Measurements from ENCODE around the gene FARSB.

The FARSB gene

DNA sequence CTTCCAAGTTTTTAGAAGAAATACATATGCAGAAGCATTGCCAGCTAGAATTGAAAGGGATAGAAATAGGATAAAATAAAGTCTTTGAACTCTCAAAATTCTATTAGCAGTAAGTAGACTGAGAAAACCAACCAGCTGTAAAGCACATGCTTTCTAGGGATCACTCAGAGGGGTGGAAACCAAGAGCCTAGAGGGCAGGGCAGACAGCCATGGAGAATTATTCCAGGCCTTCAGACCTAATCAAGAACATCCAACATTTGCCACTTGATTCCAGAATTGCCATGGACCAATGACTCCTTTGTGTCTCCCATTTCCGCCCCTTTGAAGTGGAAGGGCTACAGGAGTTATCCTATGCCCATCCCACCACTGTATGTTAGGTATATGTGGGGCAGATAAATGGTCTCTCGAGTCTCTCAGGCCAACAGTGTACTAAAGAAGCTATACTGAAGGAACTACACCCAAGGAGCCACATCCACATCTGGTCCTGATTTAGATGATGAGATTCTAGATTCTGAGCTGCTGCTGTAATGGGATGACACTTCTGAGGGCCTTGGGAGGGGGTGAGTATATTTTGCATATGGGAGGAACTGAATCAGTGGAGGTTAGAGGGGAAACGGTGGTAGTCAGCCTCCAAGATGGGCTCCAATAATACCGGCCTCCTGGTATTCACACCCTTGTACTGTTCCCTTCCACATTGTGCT lies 4.0 kb downstream of the FARSB start:
- TF ChIP-seq EP300 (IDR thresholded peaks at IDR 0.05; ENCODE audit: borderline replicate concordance) (no peak), FOXM1 (IDR thresholded peaks at IDR 0.05; ENCODE audit: borderline replicate concordance, low read depth) (no peak), YY1 (IDR thresholded peaks at IDR 0.05; ENCODE audit: low read depth) (no peak), CREB1 (IDR thresholded peaks at IDR 0.05; ENCODE audit: low read depth) (no peak), CEBPB (IDR thresholded peaks at IDR 0.05) (no peak), ZBTB7A (IDR thresholded peaks at IDR 0.05; ENCODE audit: low read depth) (no peak), NFIC (IDR thresholded peaks at IDR 0.05) (no peak), TCF12 (IDR thresholded peaks at IDR 0.05; ENCODE audit: low read depth) (no peak), EGR1 (IDR thresholded peaks at IDR 0.05) (no peak)
- TF ChIP-seq, protein P1, sequence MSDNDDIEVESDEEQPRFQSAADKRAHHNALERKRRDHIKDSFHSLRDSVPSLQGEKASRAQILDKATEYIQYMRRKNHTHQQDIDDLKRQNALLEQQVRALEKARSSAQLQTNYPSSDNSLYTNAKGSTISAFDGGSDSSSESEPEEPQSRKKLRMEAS (IDR thresholded peaks at IDR 0.05), result no peak
- TF ChIP-seq, protein P2, sequence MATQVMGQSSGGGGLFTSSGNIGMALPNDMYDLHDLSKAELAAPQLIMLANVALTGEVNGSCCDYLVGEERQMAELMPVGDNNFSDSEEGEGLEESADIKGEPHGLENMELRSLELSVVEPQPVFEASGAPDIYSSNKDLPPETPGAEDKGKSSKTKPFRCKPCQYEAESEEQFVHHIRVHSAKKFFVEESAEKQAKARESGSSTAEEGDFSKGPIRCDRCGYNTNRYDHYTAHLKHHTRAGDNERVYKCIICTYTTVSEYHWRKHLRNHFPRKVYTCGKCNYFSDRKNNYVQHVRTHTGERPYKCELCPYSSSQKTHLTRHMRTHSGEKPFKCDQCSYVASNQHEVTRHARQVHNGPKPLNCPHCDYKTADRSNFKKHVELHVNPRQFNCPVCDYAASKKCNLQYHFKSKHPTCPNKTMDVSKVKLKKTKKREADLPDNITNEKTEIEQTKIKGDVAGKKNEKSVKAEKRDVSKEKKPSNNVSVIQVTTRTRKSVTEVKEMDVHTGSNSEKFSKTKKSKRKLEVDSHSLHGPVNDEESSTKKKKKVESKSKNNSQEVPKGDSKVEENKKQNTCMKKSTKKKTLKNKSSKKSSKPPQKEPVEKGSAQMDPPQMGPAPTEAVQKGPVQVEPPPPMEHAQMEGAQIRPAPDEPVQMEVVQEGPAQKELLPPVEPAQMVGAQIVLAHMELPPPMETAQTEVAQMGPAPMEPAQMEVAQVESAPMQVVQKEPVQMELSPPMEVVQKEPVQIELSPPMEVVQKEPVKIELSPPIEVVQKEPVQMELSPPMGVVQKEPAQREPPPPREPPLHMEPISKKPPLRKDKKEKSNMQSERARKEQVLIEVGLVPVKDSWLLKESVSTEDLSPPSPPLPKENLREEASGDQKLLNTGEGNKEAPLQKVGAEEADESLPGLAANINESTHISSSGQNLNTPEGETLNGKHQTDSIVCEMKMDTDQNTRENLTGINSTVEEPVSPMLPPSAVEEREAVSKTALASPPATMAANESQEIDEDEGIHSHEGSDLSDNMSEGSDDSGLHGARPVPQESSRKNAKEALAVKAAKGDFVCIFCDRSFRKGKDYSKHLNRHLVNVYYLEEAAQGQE (IDR thresholded peaks at IDR 0.05; ENCODE audit: low read depth), result no peak
- TF ChIP-seq, protein P3, sequence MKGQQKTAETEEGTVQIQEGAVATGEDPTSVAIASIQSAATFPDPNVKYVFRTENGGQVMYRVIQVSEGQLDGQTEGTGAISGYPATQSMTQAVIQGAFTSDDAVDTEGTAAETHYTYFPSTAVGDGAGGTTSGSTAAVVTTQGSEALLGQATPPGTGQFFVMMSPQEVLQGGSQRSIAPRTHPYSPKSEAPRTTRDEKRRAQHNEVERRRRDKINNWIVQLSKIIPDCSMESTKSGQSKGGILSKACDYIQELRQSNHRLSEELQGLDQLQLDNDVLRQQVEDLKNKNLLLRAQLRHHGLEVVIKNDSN (IDR thresholded peaks at IDR 0.05), result no peak

GRCh38 chr2:222649801-222650200 lies 6.1 kb downstream of the FARSB start:
- TF ChIP-seq, protein P1 (IDR thresholded peaks at IDR 0.05), result no peak
- TF ChIP-seq ZBTB7A (IDR thresholded peaks at IDR 0.05; ENCODE audit: low read depth) (no peak), TAF1 (IDR thresholded peaks at IDR 0.05; ENCODE audit: low read depth) (no peak), FOXM1 (IDR thresholded peaks at IDR 0.05; ENCODE audit: borderline replicate concordance, low read depth) (no peak), TCF12 (IDR thresholded peaks at IDR 0.05; ENCODE audit: low read depth) (no peak), RAD21 (IDR thresholded peaks at IDR 0.05; ENCODE audit: low read depth) (no peak), TEAD4 (IDR thresholded peaks at IDR 0.05) (no peak), NFIC (IDR thresholded peaks at IDR 0.05) (no peak), CEBPB (IDR thresholded peaks at IDR 0.05) (no peak), YY1 (IDR thresholded peaks at IDR 0.05; ENCODE audit: low read depth) (no peak), EGR1 (IDR thresholded peaks at IDR 0.05) (no peak), CREB1 (IDR thresholded peaks at IDR 0.05; ENCODE audit: low read depth) (no peak), EP300 (IDR thresholded peaks at IDR 0.05; ENCODE audit: borderline replicate concordance) (no peak)
- TF ChIP-seq, protein P2 (IDR thresholded peaks at IDR 0.05; ENCODE audit: low read depth), result no peak
- TF ChIP-seq, protein P3 (IDR thresholded peaks at IDR 0.05), result no peak

- TF ChIP-seq RAD21 (IDR thresholded peaks at IDR 0.05; ENCODE audit: low read depth), result no peak
Observed at GRCh38 chr2:222646008-222646407, 9.9 kb downstream of the FARSB start.

DNA sequence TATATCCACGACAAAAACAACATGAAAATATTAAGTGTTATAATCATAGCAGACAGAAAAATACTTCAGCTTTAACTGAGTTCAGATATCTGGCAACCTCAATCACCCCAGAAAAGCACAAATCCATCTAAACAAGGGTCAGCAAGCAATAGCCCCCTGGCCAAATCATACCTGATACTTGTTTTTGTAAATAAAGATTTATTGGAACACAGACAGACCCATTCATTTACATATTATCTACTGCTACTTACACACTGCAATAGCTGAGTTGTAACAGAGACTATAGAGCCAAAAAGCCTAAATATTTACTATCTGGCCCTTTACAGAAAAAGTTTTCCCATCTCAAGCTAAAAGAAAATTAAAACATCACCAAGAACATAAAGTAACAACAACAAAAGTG lies 12.8 kb downstream of the FARSB start:
- TF ChIP-seq FOXM1 (IDR thresholded peaks at IDR 0.05; ENCODE audit: borderline replicate concordance, low read depth), result no peak
- TF ChIP-seq YY1 (IDR thresholded peaks at IDR 0.05; ENCODE audit: low read depth), result no peak
- no peak for TF ChIP-seq CEBPB (IDR thresholded peaks at IDR 0.05)
- no peak for TF ChIP-seq TEAD4 (IDR thresholded peaks at IDR 0.05)

- TF ChIP-seq TEAD4 (IDR thresholded peaks at IDR 0.05), result no peak
- no peak for TF ChIP-seq TCF12 (IDR thresholded peaks at IDR 0.05; ENCODE audit: low read depth)
- TF ChIP-seq FOXM1 (IDR thresholded peaks at IDR 0.05; ENCODE audit: borderline replicate concordance, low read depth), result no peak
- no peak for TF ChIP-seq YY1 (IDR thresholded peaks at IDR 0.05; ENCODE audit: low read depth)
- TF ChIP-seq ZBTB7A (IDR thresholded peaks at IDR 0.05; ENCODE audit: low read depth), result no peak
Observed at GRCh38 chr2:222641336-222641735, 14.6 kb downstream of the FARSB start.

- TF ChIP-seq, protein P1 (IDR thresholded peaks at IDR 0.05), result no peak
- TF ChIP-seq TCF12 (IDR thresholded peaks at IDR 0.05; ENCODE audit: low read depth), result no peak
- no peak for TF ChIP-seq NFIC (IDR thresholded peaks at IDR 0.05)
- TF ChIP-seq EGR1 (IDR thresholded peaks at IDR 0.05), result no peak
- TF ChIP-seq ZBTB7A (IDR thresholded peaks at IDR 0.05; ENCODE audit: low read depth), result no peak
- no peak for TF ChIP-seq EP300 (IDR thresholded peaks at IDR 0.05; ENCODE audit: borderline replicate concordance)
- no peak for TF ChIP-seq TAF1 (IDR thresholded peaks at IDR 0.05; ENCODE audit: low read depth)
- TF ChIP-seq FOXM1 (IDR thresholded peaks at IDR 0.05; ENCODE audit: borderline replicate concordance, low read depth), result no peak
- no peak for TF ChIP-seq CEBPB (IDR thresholded peaks at IDR 0.05)
- TF ChIP-seq, protein P2 (IDR thresholded peaks at IDR 0.05; ENCODE audit: low read depth), result no peak
- TF ChIP-seq YY1 (IDR thresholded peaks at IDR 0.05; ENCODE audit: low read depth), result no peak
- TF ChIP-seq, protein P3 (IDR thresholded peaks at IDR 0.05), result no peak
- no peak for TF ChIP-seq RAD21 (IDR thresholded peaks at IDR 0.05; ENCODE audit: low read depth)
- no peak for TF ChIP-seq TEAD4 (IDR thresholded peaks at IDR 0.05)
- no peak for TF ChIP-seq CREB1 (IDR thresholded peaks at IDR 0.05; ENCODE audit: low read depth)
Observed at GRCh38 chr2:222637067-222637466, 18.8 kb downstream of the FARSB start.

Data from Ishikawa (cell line).